Endothelial cell of umbilical vein (primary cell): ENCODE measurements around the gene TNPO3.

Source experiments
- CTCF ChIP-seq, 2 donors: IDR thresholded peaks; 1 replicate in 1 of 2; 2 replicates in 1 of 2; pipeline ENCODE4 v1.5.1; 2011; ENCODE audit warnings: low read length in 2 of 2, mild to moderate bottlenecking in 2 of 2, moderate library complexity in 2 of 2, control low read depth in 1 of 2, inconsistent platforms in 1 of 2, low read depth in 1 of 2; ENCODE audit not compliant: insufficient read depth in 1 of 2; ENCODE audit errors: extremely low read depth in 1 of 2
- MAX ChIP-seq: IDR thresholded peaks from 2 replicates; pipeline ENCODE4 v1.6.1; 2011; ENCODE audit not compliant: insufficient read depth, insufficient read length
- MYC ChIP-seq: IDR thresholded peaks from one replicate; pipeline ENCODE4 v1.6.1; 2011; ENCODE audit warnings: mild to moderate bottlenecking, low read depth, low read length
- POLR2A ChIP-seq: IDR thresholded peaks from 2 replicates; pipeline ENCODE4 v1.6.1; 2012; ENCODE audit warnings: low read depth, mild to moderate bottlenecking, control low read depth, low read length

- TF ChIP-seq CTCF (IDR thresholded peaks at IDR 0.05; ENCODE audit: extremely low read depth in 1 of 2, insufficient read depth in 1 of 2, low read depth in 1 of 2, low read length in 2 of 2) (no peak), POLR2A (no peak), MYC (no peak), MAX (no peak)
Measured at GRCh38 chr7:128910569-128910945, 144.4 kb downstream of the TNPO3 start, which contains the start of gene KCP.
